Liver (tissue), 3 donors: ENCODE results near the gene ACVR1.

Source experiments
- ATF3 ChIP-seq: IDR thresholded peaks from 2 replicates; pipeline ENCODE4 v1.6.1; 2016; ENCODE audit warnings: antibody characterized with exemption
- CTCF ChIP-seq: fragments of 150-350 bp; IDR thresholded peaks from 2 replicates; pipeline ENCODE4 v1.5.1; 2017; ENCODE audit warnings: improper control_type of control experiment, low read depth, low read length; ENCODE audit not compliant: missing input control
- EGR1 ChIP-seq, 2 donors: IDR thresholded peaks; 2 replicates each; pipeline ENCODE4 v1.6.1; 2016 to 2018; ENCODE audit warnings: antibody characterized with exemption in 2 of 2, low read depth in 2 of 2
- FOXA2 ChIP-seq: IDR thresholded peaks from 2 replicates; pipeline ENCODE4 v1.6.1; 2016; ENCODE audit warnings: antibody characterized with exemption
- JUND ChIP-seq, 2 donors: IDR thresholded peaks; 2 replicates each; pipeline ENCODE4 v1.6.1; 2016; ENCODE audit warnings: antibody characterized with exemption in 2 of 2
- MAX ChIP-seq: IDR thresholded peaks from 2 replicates; pipeline ENCODE4 v1.6.1; 2016; ENCODE audit warnings: antibody characterized with exemption
- RAD21 ChIP-seq, 2 donors: IDR thresholded peaks; 2 replicates each; pipeline ENCODE4 v1.6.1; 2016; ENCODE audit warnings: antibody characterized with exemption in 2 of 2, mild to moderate bottlenecking in 2 of 2
- REST ChIP-seq: IDR thresholded peaks from 2 replicates; pipeline ENCODE4 v1.6.1; 2016; ENCODE audit warnings: antibody characterized with exemption, mild to moderate bottlenecking
- RXRA ChIP-seq, 2 donors: IDR thresholded peaks; 2 replicates each; pipeline ENCODE4 v1.6.1; 2017 to 2018; ENCODE audit warnings: antibody characterized with exemption in 2 of 2, mild to moderate bottlenecking in 1 of 2
- TAF1 ChIP-seq: conservative IDR thresholded peaks from 2 replicates; pipeline ENCODE4 v1.6.1; 2016; ENCODE audit warnings: antibody characterized with exemption, mild to moderate bottlenecking
- YY1 ChIP-seq: IDR thresholded peaks from 2 replicates; pipeline ENCODE4 v1.6.1; 2016; ENCODE audit warnings: antibody characterized with exemption, mild to moderate bottlenecking
- ZBTB33 ChIP-seq: IDR thresholded peaks from 2 replicates; pipeline ENCODE4 v1.6.1; 2016; ENCODE audit warnings: antibody characterized with exemption
- donor health status: healthy.
- donor health status: healthy.

- TF ChIP-seq CTCF: no peak
- no peak for TF ChIP-seq ZBTB33
- TF ChIP-seq JUND (IDR thresholded peaks at IDR 0.05): no peak
- no peak for TF ChIP-seq ATF3
- no peak for TF ChIP-seq RXRA (IDR thresholded peaks at IDR 0.05)
- TF ChIP-seq REST: no peak
- no peak for TF ChIP-seq RAD21 (IDR thresholded peaks at IDR 0.05)
- no peak for TF ChIP-seq MAX
- TF ChIP-seq FOXA2: no peak
- TF ChIP-seq TAF1: no peak
- no peak for TF ChIP-seq YY1
- no peak for TF ChIP-seq EGR1 (IDR thresholded peaks at IDR 0.05; ENCODE audit: low read depth in 2 of 2)
These were observed 41.1 kb downstream of the ACVR1 start for GRCh38 chr2:157835006-157835405.
